NCI-H128 (cell line): ENCODE results near the gene ATP5F1A.
"Not testable (repeated sequence)": the region's sequence is repeated elsewhere in the genome, so short reads cannot be mapped to it uniquely, and the experiment has no call there.

Experiments
- DNase-seq: peaks from one replicate; lab custom pipeline; 2025; ENCODE audit not compliant: unreplicated experiment; lab: John Stamatoyannopoulos, UW

Gene ATP5F1A

GRCh38 chr18:46097801-46098615 lies at the start of gene ATP5F1A:
ATP5F1A (minus strand) TSS chr18:46098296; CDS start chr18:46098231, 65 bp downstream.
- peak; percentile 85 for DNase-seq

DNA sequence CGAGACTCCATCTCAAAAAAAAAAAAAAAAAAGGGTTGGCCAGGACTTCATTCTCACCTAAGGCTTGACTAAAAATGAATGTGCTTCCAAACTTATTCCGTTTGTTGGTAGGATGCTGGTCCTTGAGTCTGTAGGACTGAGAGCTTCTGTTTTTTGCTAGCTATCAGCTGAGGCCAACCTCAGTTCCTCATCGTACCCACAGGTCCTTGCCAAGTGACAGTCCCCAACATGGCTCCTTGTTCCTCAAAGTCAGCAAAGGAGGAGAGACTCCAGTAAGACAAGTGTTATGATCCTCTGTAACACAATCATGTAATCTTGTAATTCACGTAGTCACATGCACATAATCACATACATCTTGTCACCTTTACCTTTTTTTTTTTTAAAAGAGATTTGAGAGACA lies 43.1 kb upstream of the ATP5F1A start:
- DNase-seq: no peak

GRCh38 chr18:46140173-46140572 lies 42.1 kb upstream of the ATP5F1A start:
- no peak for DNase-seq

- no peak for DNase-seq
Observed at GRCh38 chr18:46134920-46135675, 37.0 kb upstream of the ATP5F1A start.

GRCh38 chr18:46133534-46133933 lies 35.4 kb upstream of the ATP5F1A start:
- DNase-seq: no peak

GRCh38 chr18:46130549-46130948 lies 32.5 kb upstream of the ATP5F1A start:
- DNase-seq: not testable (repeated sequence)

- DNase-seq: no peak
Observed at GRCh38 chr18:46130061-46130460, 32.0 kb upstream of the ATP5F1A start.

GRCh38 chr18:46126625-46127024 lies 28.5 kb upstream of the ATP5F1A start:
- not testable (repeated sequence) for DNase-seq

DNA sequence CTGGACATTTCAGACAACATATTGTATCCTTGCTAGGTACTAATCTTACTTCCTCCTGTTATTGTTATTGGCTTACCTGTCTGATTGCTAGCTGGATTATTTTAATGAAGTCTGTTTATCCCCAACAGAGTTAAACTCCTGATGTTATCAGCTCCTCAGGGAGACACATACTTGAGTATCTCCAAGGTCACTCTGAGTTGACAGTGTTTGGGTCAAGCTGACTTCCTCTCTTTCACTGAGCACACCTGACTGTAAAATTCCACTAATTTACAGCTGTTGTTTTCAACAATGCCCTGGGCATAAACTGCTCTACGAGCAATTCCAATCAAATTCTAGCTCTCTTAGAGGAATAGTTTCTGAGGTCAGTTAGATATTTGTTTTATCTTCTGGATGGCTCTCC lies 15.7 kb upstream of the ATP5F1A start:
- DNase-seq: no peak

GRCh38 chr18:46110406-46110805 lies 12.3 kb upstream of the ATP5F1A start:
- DNase-seq: no peak

DNA sequence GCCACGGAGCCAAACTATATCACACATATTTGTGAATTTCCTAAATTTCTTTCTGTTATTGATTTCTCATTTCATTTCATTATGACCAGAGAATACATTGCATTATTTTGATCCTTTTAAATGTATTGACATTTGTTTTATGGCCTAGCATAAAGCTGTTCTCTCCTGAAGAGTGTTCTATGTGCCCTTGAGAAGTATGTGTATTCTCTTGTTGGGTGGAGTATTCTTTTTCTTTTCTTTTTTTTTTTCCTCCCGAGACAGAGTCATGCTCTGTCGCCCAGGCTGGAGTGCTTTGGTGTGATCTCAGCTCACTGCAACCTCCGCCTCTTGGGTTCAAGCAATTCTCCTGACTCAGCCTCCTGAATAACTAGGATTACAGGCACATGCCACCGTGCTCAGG lies 11.3 kb upstream of the ATP5F1A start:
- no peak for DNase-seq

GRCh38 chr18:46104128-46104911 lies 6.2 kb upstream of the ATP5F1A start, which contains the start of gene HAUS1:
HAUS1 (plus strand) TSS chr18:46104385; CDS start chr18:46104412, 27 bp downstream.
- DNase-seq: peak; percentile 98

DNA sequence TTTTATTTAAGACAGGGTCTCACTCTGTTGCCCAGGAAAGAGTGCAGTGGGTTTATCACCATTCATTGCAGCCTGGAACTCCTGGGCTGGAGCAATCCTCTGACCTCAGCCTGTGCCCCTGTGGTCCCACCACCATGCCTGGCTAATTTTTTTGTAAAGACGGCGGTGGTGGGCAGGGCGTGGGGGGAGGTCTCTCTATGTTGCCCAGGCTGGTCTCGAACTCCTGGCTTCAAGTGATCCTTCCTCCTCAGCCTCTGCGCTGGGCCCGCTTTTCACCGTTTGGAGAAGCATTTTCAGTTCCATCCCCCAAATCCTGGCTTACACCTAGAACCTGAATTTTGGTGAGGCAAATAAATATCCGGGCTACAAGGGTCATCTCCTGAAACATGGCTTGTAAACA lies 1.4 kb upstream of the ATP5F1A start:
- no peak for DNase-seq

DNA sequence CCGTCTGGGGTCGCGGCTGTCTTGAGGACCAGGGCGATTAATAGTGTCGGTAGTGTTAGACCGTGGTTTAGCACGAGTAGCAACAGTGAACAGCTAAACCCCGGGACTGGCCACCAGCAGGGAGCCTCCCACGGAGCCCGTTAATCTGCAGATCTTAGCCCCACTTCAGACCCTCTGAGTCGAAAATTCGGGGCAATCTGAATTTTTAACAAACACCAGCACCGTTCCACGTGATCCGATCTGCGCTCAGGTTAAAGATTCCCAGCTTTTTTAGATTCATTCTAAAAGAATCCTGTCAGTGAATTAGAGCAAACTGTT lies 479 bp upstream of the ATP5F1A start:
- no peak for DNase-seq

DNA sequence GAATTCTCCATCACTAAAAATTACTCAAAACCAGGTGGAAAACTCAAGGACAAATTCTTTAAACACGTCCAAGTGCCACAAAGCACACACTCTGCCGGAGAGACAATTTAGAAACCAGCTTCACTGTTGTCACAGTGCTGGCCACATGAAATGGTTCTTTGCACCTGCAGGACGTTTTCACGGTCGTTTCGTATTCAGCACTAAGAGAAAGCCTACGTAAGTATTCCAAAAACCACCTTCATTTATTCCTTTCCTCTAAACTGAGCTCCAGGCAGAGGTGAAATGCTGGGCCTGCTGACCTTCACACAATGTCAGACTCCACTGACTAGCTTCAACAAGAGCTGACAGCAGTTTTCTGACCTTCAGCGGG lies 680 bp downstream of the ATP5F1A start:
- DNase-seq: no peak

- no peak for DNase-seq
Observed at GRCh38 chr18:46096651-46097300, 1.3 kb downstream of the ATP5F1A start.

GRCh38 chr18:46095532-46095931 lies 2.6 kb downstream of the ATP5F1A start:
- DNase-seq: no peak

DNA sequence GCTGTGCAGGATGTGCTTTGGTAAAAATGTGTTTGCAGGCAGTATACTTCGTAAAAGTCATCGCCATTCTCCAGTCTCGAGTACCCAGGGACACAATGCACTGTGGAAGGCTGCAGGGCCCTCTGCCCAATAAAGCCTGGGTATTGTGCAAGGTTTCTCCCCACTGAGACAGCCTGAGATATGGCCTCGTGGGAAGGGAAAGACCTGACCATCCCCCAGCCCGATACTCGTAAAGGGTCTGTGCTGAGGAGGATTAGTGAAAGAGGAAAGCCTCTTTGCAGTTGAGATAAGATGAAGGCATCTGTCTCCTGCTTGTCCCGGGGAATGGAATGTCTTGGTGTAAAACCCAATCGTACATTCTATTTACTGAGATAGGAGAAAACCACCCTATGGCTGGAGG lies 9.6 kb downstream of the ATP5F1A start:
- not testable (repeated sequence) for DNase-seq

DNA sequence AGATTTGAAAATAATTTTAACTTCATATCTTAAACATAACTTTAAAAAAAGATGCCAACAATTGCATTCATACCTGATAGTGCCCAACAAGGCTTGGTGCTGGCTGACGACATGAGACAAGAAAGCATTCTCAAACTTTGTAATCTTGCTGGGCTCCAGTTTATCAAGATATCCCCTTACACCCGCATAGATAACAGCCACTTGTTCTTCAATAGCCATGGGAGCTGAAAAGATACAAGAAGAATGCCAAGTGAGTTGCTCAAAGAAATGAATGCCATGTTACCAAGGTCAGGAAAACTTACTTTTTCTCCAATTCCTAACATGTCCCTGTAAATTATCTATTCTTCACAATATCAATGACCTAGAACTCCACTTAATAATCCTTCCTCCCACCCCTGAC lies 13.7 kb downstream of the ATP5F1A start:
- no peak for DNase-seq

- no peak for DNase-seq
Observed at GRCh38 chr18:46080156-46080555, 17.9 kb downstream of the ATP5F1A start.

GRCh38 chr18:46079336-46079735 lies 18.8 kb downstream of the ATP5F1A start:
- DNase-seq: no peak
